Measurements from ENCODE around the gene WIZ.
A peak's percentile ranks its signal among the peaks of the same experiment; 100 is the strongest.
"Not testable (repeated sequence)": the region's sequence is repeated elsewhere in the genome, so short reads cannot be mapped to it uniquely, and the experiment has no call there.

WIZ gene, protein sequence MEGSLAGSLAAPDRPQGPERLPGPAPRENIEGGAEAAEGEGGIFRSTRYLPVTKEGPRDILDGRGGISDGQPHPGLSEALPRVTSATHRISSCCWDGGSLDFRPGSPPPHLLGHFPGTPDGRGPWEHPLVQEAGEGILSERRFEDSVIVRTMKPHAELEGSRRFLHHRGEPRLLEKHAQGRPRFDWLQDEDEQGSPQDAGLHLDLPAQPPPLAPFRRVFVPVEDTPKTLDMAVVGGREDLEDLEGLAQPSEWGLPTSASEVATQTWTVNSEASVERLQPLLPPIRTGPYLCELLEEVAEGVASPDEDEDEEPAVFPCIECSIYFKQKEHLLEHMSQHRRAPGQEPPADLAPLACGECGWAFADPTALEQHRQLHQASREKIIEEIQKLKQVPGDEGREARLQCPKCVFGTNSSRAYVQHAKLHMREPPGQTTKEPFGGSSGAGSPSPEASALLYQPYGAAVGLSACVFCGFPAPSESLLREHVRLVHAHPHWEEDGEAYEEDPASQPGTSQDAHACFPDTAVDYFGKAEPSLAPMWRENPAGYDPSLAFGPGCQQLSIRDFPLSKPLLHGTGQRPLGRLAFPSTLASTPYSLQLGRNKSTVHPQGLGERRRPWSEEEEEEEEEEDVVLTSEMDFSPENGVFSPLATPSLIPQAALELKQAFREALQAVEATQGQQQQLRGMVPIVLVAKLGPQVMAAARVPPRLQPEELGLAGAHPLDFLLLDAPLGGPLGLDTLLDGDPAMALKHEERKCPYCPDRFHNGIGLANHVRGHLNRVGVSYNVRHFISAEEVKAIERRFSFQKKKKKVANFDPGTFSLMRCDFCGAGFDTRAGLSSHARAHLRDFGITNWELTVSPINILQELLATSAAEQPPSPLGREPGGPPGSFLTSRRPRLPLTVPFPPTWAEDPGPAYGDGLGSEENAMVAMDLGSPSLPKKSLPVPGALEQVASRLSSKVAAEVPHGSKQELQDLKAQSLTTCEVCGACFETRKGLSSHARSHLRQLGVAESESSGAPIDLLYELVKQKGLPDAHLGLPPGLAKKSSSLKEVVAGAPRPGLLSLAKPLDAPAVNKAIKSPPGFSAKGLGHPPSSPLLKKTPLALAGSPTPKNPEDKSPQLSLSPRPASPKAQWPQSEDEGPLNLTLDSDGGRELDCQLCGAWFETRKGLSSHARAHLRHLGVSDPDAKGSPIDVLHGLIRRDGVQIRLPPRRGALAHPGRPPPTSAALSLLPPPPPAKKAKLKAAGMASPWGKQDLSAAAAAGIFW (N-terminal part only)

DNA sequence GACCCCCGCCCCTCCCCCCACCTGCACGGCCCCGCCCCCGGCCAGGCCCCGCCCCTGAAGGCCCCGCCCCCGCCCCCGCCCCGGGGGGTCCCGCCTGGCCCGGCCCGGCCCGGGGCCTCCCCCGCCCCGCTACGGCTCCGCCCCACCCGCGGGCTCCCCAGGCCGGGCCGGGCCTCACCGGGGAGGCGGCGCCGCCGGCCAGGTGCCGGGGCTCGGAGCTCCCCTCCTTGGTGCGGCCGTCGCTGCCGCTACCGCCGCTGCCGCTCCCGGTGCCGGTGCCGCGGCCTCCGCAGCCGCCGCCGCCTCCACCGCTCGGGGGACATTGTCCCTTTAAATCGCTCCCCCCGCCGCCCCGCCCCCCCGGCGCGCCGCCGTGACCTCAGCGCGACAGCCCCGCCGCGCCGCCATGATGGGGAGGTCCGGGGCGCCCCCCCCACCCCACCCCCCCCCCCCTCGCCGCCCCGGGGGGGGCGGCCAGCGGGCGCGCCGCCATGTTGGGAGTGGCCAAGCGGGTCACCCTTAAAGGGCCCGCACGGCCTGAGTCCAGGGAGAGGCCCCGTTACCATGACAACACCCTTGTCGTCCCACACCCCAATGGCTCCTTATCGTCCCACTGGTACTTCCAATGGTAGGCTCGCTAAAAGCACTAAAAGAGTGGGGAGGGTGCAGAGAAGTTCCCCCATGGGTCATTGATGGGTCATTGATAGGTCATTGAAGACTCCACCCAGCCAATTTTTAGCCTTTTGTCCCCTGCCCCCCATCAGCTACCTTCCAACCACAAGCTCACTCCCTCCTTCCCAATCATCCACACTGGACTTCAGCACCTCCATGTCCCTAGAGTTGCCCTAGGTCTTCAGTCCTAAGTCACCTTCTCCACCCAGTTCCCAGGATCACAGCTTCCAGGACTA lies at the start of gene WIZ:
WIZ (minus strand) TSS at position 337 of the 908 bp plus-strand sequence. CDS start 1,649 bp downstream, outside the sequence.
- DNase-seq: peak; percentile 77

DNA sequence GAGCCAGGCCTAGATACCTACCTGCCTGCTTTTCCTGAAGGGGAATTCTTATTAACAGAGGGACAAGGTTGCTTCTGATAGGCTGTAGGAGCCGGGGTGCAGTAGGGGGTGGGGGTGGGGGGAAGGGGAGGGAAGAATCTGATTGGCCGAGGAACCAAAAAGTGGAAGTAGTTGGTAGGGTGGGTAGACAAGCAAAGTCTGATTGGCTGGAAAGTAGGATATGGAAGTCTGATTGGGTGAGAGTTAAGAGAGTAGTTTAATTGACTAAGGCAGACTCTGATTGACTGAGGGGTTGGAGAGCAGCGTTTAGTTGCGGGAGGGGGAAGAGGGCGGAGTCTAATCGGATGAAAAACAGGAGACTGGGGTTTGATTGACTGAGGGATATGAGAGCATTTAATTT lies 49.2 kb upstream of the WIZ start:
- DNase-seq: peak; percentile 41

DNA sequence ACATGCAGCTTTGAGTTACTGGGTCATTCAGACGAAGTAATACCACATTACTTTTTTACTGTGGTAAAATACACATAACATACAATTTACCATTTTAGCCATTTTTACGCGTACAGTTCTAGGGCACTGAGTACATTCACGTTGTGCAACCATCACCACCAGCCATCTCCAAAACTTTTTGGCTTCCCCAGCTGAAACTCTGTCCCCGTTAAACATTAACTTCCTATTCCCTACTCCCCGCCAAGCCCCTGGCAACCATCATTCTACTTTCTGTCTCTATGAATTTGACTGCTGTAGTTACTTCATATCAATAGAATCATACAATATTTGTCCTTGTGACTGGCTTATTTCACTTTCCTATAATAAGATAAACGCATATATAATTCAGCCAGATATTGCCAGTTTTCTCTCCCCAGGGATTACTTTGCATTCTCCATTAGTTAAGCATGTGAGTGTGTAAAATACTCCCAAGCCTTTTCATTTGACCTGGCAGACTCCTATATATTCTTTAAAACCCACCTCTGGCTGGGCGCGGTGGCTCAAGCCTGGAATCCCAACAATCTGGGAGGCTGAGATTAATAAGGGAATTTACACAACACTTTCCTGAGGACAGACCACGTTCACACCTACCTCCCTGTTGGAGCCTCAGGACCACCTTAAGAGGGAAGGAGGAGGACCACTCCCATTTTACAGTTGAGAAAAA lies 48.6 kb upstream of the WIZ start:
- no peak for DNase-seq

DNA sequence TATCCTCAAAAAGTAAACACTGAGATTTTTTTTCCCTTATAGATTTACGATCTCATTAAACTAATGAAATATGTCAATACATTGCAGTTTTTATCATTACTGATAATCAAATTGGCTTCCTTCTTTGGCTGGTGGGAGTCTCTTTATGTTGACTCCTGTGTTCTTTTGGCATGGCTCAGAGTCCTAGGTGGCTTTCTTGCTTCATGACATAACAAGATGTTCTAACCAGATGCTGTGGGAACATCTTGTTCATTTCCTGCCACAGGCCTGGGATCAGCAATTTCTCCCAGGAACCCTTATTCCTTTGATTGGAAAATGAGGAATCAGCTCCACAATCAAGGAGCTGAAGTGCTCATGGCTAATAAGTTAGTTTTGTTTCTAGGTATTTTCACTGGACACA lies 45.4 kb upstream of the WIZ start:
- no peak for DNase-seq

DNA sequence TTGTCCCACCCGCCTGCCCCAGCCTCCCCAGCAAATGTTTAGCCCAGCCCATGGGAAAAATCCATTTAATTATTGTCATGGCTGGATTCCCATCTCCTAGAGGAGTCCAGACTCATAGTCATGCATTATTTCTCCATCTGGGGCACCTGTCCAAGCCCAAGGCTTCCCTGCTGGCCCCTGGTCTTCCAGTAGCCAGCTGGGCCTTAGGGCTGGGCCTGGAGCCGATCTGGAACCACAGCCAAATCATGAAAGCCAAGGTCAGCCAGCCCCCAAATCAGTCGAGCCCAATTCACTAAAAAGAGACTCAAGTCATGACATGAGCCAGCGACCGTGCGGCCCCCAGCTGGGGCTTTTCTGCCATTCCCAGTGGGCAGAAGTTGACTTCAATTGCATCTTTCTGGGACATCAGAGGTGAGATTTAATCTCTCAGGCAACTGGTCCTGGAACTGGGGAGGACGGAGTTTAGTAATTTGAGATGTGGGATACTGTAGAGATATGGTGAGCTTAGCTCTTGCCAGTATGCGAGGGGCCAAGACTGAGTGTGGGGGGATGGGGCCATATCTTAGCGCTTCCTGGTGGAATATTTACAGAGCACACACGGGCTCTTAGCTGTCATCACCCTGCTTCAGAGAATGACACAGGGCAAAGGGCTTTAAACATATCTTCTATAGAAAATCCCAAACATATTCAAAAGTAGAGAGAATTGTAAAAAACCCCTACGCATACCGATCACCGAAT lies 38.9 kb upstream of the WIZ start:
- DNase-seq: no peak

DNA sequence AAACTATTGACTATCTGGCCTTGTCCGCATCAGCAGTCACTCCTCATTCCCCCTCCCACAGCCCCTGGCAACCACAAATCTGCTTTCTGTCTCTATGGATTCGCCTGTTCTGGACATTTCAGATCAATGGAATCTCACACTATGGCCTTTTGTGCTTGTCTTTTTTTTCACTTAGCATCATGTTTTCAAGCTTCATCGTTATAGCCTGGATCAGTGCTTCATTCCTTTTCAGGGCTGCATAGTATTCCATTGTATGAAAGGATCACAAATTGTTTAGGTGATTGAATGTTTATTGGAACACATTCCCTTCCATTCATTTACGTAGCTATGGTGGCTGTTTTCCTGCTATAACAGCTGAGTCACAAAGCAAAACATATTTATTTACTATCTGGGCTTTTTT lies 37.3 kb upstream of the WIZ start:
- DNase-seq: no peak

DNA sequence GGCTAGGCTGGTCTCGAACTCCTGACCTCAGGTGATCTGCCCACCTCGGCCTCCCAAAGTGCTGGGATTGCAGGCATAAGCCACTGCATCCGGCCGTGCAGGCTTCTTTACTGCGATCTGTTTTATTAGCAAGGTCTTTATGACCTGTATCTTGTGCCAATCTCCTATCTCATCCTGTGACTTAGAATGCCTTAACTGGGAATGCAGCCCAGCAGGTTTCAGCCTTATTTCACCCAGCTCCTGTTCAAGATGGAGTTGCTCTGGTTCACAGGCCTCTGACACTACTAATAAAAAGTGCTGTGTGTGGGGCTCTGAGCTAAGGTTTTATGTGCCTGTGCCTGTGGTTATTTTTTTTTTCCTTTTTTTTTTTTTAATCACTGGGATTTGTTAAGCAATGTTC lies 36.0 kb upstream of the WIZ start:
- not testable (repeated sequence) for DNase-seq

DNA sequence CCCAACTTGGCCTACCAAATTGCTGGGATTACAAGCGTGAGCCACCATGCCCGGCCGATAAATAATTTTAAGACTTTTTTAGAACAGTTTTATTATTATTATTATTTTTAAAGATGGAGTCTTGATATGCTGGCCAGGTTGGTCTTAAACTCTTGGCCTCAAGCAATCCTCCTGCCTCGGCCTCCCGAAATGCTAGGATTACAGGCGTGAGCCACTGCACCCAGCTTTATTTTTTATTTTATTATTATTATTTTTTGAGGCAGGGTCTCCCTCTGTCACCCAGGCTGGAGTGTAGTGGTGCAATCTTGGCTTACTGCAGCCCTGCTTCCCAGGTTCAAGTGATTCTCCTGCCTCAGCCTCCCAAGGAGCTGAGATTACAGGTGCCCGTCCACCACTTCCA lies 31.2 kb upstream of the WIZ start:
- DNase-seq: not testable (repeated sequence)

DNA sequence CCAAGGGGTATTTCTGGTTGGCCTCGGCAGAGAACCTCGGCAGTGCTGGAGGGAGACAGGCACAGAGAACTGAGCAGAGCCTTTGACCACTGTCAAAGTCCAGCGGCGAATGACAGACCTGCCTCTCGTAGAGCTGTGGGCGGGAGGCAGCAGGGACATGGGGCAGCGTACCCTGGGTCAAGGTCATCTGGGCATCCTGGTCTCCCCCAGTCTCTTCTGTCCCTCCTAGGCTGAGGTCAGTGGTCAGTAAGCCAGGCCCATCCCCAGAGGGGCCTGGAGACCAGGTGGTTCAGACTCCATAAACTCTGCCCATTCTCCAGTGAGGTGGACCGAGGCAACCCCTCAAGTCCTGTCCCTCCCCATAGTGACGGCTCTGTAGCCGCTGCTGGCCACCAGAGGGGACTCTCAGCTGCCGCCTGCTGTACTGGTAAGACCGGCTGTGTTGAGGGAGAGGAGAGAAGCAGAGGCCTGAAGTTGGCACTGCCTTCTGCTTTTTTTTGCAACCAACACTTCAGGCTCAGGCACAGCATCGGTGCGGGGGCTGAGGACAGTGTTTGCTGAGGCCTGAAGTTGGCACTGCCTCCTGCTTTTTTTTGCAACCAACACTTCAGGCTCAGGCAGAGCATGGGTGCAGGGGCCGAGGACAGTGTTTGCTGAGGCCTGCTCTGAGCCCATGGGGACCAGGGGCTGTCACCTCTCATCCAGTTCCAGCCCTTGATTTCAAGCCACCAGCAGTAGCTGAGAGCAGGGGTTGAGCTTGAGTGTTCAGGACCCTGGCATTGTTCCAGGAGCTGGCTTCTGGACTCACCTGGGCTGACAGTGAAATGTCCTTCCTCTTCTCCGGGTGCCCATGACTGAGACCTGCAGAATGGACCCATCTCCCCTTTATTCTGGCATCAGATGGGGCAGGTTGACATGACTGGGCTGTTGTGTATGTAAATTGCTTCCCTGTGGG lies 29.9 kb upstream of the WIZ start, which contains the start of gene PGLYRP2:
PGLYRP2 (minus strand) TSS at position 111 of the 955 bp plus-strand sequence. CDS start 130 bp downstream, outside the sequence.
- DNase-seq: peak; percentile 31

DNA sequence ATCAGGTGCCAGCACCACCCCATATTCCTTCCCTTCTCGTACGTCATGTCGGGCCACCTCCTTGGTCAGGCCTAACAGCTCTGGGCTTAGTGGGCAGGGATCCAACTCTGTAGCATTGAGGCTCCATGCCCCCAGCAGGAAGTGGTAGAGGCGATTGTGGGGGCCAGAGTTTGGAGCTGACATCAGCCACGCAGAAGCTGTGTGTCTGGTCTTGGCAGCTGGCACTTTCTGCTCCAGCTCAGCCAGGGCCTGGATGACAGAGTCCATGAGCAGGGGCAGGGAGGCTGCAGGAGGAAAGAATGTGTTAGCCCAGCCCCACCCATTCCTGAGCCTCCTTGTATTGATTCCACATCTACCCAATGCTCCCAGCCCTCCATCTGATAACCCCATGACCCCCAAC lies 26.6 kb upstream of the WIZ start:
- no peak for DNase-seq

DNA sequence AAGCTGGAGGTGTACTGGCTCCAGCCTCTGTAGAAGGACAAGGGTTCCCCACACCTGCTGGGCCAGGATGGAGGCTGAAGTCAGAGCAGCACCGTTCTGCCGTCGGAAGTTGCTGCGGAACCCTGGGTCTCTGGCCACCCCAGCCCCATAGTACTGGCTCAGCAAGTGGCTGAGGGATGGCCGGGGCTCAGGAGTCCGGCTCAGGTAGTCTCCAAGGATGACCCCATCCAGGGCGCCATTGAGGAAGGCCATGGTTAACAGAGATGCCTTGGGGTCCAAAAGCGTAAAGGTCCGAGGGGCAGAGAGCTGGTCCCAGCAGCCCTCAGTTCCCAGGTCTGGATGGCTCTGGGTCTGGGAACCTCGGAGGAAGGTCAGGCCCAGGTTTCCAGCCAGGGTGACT lies 25.9 kb upstream of the WIZ start:
- no peak for DNase-seq

DNA sequence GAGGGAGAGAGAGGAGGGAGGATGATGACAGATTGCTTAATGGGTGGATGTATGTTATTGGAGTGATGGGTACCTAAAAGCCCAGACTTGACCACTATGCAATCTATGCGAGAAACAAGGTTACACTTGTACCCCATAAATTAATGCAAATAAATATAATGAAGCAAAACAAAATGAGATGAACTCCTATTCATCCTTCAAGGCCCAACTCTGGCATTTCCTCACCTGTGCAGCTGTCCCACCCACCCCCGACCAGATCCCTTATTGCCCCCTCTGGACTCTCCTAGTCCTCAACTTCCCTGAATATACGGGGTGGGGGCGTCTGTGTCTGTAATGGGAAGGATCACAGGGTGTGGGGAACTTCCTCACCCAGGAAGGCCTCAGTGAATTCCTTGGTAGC lies 25.4 kb upstream of the WIZ start:
- DNase-seq: no peak

DNA sequence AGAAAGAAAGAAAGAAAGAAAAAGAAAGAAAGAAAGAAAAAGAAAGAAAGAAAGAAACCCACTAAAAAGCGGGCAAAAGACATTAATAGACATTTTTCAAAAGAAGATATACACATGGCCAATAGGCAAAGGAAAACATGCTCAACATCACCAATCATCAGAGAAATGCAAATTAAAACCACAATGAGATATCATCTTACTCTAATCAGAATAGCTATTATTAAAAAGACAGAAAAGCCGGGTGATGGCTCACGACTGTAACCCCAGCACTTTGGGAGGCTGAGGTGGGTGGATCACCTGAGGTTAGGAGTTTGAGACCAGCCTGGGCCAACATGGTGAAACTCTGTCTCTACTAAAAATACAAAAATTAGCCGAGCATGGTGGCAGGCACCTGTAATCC lies 24.1 kb upstream of the WIZ start:
- not testable (repeated sequence) for DNase-seq

DNA sequence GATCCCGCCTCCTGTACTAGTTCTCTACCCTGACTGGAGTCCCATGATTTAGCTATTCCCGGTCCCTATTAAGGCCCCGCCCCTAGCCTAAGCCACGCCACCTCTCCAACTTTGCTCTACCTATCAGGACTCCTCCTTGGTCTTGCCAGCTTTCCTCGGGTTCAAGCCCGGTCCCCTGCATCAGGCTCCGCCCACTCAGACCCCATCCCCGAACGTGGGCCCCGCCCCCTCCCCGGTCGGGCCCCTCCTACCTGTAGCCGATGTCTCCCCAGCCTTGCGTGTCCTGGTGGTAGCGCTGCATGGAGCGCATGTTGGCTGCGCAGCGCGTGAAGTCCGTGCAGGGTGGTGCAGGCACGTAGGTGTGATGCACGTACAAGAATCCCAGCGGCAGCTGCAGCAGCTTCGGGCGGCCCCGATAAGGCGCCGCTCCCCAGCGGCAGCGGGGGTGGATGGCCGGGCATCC lies 21.9 kb upstream of the WIZ start:
- peak; percentile 45 for DNase-seq

DNA sequence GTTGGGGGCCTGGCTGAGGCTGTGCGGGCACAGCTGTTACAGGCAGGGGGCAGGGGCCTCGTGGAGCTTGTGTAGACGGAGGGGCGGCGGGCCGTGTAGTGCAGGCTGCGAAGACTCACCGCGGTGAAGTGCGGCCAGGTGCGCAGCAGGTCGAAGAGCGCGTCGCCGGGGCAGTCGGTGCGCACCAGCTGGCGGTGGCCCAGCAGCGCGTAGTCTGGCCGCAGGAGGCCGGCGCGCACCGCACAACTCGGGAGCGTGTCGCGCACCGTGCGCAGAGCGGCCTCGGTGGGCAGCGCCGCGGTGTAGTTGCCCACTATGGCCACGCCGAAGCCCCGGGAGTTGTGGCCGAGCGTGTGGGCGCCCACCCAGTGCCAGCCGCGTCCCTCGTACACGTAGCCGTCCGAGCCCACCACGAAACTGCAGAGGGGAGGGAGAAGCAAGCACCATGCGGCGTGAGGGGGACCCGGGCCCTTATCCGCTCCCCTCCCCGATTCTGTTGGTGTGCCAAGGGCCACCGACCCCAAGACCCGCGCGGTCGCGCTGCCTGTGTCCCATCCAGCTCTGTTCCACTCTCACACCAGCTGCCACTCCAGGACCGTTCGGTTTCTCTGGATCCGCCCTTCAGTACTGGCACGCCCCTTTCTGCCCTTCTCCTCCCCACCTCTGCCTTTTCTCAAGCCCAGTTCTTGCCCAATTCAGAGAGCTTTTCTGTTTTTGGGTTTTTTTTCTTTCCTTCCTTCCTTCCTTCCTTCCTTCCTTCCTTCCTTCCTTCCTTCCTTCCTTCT lies 19.9 kb upstream of the WIZ start:
- DNase-seq: peak; percentile 27

DNA sequence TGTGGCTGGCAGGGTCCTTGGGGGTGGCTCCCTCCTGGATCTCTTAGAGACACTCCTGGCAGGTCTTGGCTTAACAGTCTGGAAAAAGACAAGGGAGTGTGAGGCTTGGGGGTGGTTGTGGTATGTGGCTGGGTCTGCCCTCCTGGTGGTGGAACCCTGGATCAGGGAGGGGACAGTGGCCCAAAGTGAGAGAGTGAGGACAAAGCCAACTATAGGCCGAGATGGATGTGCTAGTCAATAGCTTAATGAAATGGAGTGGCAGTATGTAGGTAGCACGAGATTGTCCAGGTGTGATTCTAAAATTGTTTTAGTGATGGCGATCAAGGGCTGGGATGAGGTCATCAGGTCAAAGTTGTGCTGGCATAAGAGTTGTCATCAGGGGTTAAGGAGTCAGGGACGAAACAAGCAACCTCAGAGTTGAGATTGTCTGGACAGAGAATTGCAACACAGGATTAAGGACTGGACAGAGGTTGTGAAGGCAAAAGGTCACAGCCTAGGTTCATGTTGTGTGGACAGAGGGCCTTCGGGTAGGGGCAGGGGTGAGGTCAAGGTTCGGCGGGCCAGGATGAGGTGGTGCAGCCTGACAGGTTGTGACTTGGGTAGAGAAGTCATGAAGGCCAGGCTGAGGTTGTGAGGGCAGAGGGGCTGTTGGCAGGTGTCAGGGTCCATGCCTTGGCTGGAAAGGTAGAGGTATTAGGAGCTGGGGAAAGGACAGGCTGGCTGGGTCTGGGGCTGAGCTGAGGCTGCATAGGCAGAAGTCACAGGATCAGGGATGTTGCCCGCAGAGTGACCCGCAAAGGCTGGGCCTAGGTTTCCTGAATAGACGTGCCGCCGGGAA lies 19.1 kb upstream of the WIZ start:
- DNase-seq: no peak

DNA sequence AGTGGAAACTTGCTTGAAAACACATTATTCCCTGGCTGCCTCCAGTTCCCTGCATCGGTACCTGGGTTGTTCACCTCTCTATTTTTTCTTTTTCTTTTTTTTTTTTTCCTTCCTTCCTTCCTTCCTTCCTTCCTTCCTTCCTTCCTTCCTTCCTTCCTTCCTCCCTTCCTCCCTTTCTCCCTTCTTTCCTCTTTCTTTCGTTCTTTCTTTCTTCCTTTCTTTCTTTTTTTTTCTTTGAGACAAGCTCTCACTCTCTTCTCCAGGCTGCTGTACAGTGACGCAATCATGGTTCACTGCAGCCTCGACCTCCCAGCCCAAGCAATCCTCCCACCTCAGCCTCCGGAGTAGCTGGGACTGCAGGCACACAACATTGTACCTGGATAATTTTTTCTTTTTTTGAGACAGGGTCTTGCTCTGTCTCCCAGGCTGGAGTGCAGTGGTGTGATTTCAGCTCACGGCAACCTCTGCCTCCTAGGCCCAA lies 18.0 kb upstream of the WIZ start:
- no peak for DNase-seq
